Myocyte (in vitro differentiated cells): ENCODE results near the gene CCDC194. TPM values are rescaled to one million over a fixed set of nuclear protein-coding genes. Genes with fewer than 3 reads are reported as not detected.

Source experiments
- total RNA-seq: library from RNA; depleted of rRNA; stranded (reverse); fragments of >200 nt; gene quantifications from 2 replicates; pipeline ENCODE4 v1.2.3, GENCODE V29; 2014

Gene CCDC194
- total RNA-seq, 1 donor from 2014 or later = not detected

Other genes with a start within 250 kb of the CCDC194 start
- 23.1 and 23.5 TPM in 2 replicates for gene USE1, start 178.8 kb downstream of the CCDC194 start, total RNA-seq
- 4.3 and 7.0 TPM in 2 replicates for gene OCEL1, start 168.0 kb downstream of the CCDC194 start, total RNA-seq
- 103 and 104 TPM in 2 replicates for gene NR2F6, start 148.3 kb downstream of the CCDC194 start, total RNA-seq
- gene USHBP1, start 129.5 kb downstream of the CCDC194 start, total RNA-seq = not detected in 2 replicates
- gene BABAM1, start 126.8 kb downstream of the CCDC194 start, total RNA-seq = 89.3 and 122 TPM in 2 replicates
- 0.27 and 0.36 TPM in 2 replicates for gene ANKLE1, start 112.3 kb downstream of the CCDC194 start, total RNA-seq
- 24.0 and 24.8 TPM in 2 replicates for gene ABHD8, start 90.8 kb downstream of the CCDC194 start, total RNA-seq
- gene MRPL34, start 88.3 kb downstream of the CCDC194 start, total RNA-seq = 55.7 and 87.2 TPM in 2 replicates
- gene DDA1, start 84.6 kb downstream of the CCDC194 start, total RNA-seq = 26.2 and 34.5 TPM in 2 replicates
- 8.3 and 8.7 TPM in 2 replicates for gene ANO8, start 59.3 kb downstream of the CCDC194 start, total RNA-seq
- 19.3 and 20.2 TPM in 2 replicates for gene GTPBP3, start 56.6 kb downstream of the CCDC194 start, total RNA-seq
- gene PLVAP, start 16.9 kb downstream of the CCDC194 start, total RNA-seq = 0.43 TPM in 1 of 2 replicates, not detected in the other
- gene BST2, start 11.4 kb upstream of the CCDC194 start, total RNA-seq = 0.57 and 0.62 TPM in 2 replicates
- gene MVB12A, start 25.9 kb upstream of the CCDC194 start, total RNA-seq = 53.3 and 71.6 TPM in 2 replicates
- gene TMEM221, start 54.5 kb upstream of the CCDC194 start, total RNA-seq = 0.31 and 2.6 TPM in 2 replicates
- gene NXNL1, start 66.7 kb upstream of the CCDC194 start, total RNA-seq = not detected in 2 replicates
- gene SLC27A1, start 76.3 kb upstream of the CCDC194 start, total RNA-seq = 35.8 and 41.3 TPM in 2 replicates
- gene PGLS, start 117.5 kb upstream of the CCDC194 start, total RNA-seq = 60.5 and 75.0 TPM in 2 replicates
- 83.4 and 92.8 TPM in 2 replicates for gene COLGALT1, start 161.5 kb upstream of the CCDC194 start, total RNA-seq